Stimulated activated CD4-positive, alpha-beta T cell treated with anti-CD3 and anti-CD28 coated beads, Interleukin-2, amount 100 ng/mL, for 24 hours (primary cell): ENCODE measurements around the gene MS4A6A.
A peak's percentile ranks its signal among the peaks of the same experiment; 100 is the strongest.
"Not testable (repeated sequence)": the region's sequence is repeated elsewhere in the genome, so short reads cannot be mapped to it uniquely, and the experiment has no call there.

Experiments used
- DNase-seq, 2 donors: peaks; one replicate each; pipeline ENCODE4 v3.0.0-alpha.2; 2020

The MS4A6A gene

GRCh38 chr11:60175860-60176275 lies 7.0 kb downstream of the MS4A6A start:
- DNase-seq, result peak in 1 of 2 donors; percentile 10

- DNase-seq, result no peak
These were observed 10.9 kb downstream of the MS4A6A start for GRCh38 chr11:60172011-60172410.

- no peak for DNase-seq
These were observed 12.3 kb downstream of the MS4A6A start for GRCh38 chr11:60170566-60170965.

GRCh38 chr11:60169264-60169915 lies 13.5 kb downstream of the MS4A6A start:
- no peak for DNase-seq

- DNase-seq, result no peak
These were observed 14.6 kb downstream of the MS4A6A start for GRCh38 chr11:60168306-60168705.

DNA sequence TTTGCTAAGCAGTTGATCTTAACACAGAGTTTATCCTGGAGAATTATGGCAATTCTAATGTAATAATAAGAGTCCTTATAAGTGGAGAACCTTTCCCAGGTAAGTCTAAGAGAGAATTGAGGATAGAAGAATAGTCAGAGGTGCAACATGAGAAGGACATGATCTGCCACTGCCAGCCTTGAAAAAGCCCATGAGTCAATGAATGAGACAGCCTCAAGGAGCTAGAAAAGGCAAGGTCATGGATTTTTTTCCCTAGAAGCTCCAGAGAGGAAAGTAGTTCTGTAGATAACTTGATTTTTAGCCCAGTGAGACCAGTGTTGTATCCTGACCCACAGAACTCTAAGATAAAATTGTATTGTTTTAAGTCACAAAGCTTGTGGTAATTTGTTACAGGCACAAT lies 16.9 kb downstream of the MS4A6A start:
- no peak for DNase-seq

- no peak for DNase-seq
These were observed 17.3 kb downstream of the MS4A6A start for GRCh38 chr11:60165538-60165937.

GRCh38 chr11:60164550-60165075 lies 18.3 kb downstream of the MS4A6A start:
- no peak for DNase-seq

DNA sequence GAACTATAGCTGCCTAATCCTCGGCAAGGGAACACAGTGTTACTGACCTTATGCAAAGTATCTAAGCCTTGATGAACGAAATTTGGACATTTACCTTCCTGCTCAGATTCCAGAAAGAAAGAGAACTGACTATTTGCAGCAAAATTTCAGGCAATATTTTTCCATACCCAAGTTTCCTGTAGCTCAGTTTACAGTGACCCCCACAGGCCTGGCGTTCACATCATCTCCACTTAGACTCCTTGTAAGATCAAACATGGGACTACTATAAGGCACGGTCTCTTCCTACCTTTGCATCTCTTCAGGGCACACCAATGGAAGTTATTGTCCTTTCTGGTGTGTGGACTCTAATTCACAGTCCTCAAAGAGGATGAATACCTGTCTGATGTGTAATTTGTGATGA lies 21.1 kb downstream of the MS4A6A start:
- no peak for DNase-seq

GRCh38 chr11:60161107-60161506 lies 21.8 kb downstream of the MS4A6A start:
- DNase-seq, result no peak

DNA sequence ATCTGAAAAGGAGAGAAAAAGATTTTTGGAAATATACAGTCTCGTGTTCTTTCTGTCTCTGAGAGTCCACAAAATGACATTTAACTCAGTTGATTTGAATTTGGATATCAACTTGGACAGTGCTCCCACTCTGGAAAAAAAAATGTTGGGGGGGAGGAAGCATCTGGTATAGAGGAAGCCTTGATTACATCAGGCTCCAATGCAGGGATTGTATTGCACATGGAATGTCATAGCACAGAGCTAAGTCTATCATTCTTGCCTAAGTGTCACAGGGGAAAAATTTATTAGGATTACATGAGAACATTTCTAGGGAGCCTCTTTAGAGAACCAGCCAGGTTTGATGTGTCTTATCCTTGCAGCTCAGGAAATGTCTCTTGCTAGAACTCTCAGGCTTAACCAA lies 23.0 kb downstream of the MS4A6A start:
- no peak for DNase-seq

DNA sequence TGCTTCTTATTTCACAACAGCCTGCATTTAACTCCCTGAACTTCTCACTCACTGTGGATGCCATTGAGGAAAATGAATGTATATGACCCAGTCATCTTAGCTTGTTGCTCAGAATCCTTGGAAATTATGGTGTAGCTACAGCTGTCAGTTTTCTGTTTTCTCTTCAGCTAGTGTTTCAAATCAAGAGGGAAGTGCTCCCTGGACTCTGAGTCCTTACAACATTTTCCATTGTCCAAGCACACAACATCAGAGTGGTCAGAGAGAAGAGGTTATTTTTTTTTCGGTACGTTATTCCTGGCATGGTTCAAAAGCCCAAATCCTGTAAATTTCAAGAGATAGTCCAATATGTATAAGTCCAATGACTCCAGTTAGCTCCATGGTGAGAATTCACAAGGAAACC lies 23.6 kb downstream of the MS4A6A start:
- no peak for DNase-seq

DNA sequence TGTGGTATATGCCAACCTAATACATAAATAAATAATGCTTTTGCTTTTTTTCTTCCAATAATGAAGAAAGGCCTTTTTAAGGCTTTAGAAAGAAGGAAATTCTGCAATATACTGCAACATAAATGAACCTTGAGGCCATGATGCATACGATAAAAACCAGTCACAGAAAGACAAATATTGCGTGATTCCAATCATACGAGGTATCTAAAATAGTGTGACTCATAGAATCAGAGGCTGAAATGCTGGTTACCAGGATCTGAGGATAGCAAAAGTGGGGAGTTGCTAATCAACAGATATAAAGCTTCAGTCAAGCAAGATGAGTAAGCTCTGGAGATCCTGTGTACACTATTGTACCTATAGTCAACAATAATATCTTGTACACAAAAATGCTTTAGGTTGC lies 24.2 kb downstream of the MS4A6A start:
- no peak for DNase-seq

- no peak for DNase-seq
These were observed 27.0 kb downstream of the MS4A6A start for GRCh38 chr11:60155931-60156330.

GRCh38 chr11:60152727-60153126 lies 30.2 kb downstream of the MS4A6A start:
- DNase-seq, result not testable (repeated sequence)

DNA sequence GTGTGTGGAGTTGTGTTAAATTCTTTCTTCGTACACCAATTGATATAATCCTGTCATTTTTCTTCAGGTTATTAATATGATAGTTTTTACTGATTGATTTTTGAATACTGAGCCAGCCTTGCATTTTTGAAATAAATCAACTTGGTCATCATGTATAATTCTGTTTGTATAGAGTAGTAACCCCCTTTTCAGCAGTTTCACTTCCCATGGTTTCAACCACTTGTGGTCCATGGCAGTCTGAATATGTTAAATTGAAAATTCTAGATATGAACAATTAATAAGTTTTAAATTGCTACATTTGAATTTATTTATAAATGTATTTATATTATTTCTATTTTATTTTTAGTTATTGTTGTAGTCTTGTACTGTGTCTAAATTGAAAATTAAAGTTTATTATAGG lies 32.6 kb downstream of the MS4A6A start:
- DNase-seq, result no peak

GRCh38 chr11:60145677-60146076 lies 37.2 kb downstream of the MS4A6A start:
- DNase-seq, result no peak

- DNase-seq, result no peak
These were observed 39.1 kb downstream of the MS4A6A start for GRCh38 chr11:60143768-60144167.

GRCh38 chr11:60133917-60134316 lies 49.0 kb downstream of the MS4A6A start:
- no peak for DNase-seq

GRCh38 chr11:60131912-60132311 lies 51.0 kb downstream of the MS4A6A start:
- no peak for DNase-seq

- no peak for DNase-seq
These were observed 52.4 kb downstream of the MS4A6A start for GRCh38 chr11:60130496-60130895.

DNA sequence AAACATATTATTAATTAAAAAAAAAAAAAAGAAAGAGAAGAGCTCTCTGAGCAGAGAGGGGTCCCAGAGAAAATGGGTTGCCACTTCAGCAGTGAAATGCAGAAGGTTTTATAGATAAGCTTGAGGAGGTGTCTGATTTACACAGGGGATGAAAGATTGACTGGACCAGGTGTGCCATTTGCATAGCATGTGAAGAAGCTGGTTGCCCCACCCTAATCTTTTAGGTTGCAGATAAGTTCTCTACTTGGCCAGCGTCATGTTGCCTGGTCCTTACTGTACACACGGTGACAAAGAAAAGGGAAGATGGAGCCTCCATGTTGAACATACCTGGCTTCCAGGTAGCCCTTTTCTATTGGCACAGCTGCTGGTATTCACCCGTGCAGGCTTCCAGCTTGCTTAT lies 53.0 kb downstream of the MS4A6A start:
- no peak for DNase-seq

- DNase-seq, result not testable (repeated sequence)
These were observed 54.0 kb downstream of the MS4A6A start for GRCh38 chr11:60128866-60129265.

DNA sequence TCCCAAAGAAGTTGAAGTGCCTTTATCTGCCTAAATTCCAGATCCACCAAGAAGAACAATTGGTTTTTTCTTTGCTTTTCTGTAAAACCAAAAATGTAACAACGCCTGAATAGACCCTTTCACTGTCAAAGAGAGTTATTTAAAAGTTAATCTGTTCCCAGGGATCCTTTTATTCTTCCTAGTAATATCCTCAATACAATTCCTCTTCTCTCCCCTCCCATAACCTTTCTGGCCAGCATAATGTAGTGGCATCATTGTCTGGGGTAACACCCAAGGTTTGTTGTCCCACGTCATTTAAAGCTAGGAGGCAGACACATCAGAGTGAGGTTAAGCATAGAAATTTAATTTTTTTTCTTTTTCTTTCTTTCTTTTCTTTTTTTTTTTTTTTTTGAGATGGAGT lies 54.5 kb downstream of the MS4A6A start:
- no peak for DNase-seq

DNA sequence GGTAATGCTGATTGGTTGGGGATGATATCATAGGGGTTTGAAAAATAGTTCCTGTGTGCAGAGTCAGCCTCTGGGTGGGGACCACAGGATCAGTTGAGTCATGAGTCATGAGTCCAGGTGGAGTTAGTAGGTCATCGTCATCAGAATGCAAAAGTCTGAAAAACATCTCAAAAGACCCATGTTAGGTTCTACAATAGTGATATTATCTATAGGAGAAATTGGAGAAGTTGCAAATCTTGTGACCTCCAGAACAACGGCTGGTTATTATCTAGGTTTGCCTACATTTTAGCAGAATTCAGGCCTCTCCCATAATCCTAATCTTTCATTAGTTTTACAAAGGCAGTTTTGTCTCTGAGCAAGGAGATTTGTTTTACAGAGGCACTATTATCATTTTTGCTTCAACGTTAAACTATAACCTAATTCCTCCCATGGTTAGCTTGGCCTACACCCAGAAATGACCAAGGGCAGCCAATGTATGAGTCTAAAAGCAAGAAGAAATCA lies 55.5 kb downstream of the MS4A6A start:
- no peak for DNase-seq
